ENCODE measurements around the gene HSD17B4. TPM values are rescaled to one million over a fixed set of nuclear protein-coding genes. Genes with fewer than 3 reads are reported as not detected.
"Not testable (repeated sequence)": the region's sequence is repeated elsewhere in the genome, so short reads cannot be mapped to it uniquely, and the experiment has no call there.

The HSD17B4 gene
- total RNA-seq, 2 donors from 2014 or later = 122 to 170 TPM

DNA sequence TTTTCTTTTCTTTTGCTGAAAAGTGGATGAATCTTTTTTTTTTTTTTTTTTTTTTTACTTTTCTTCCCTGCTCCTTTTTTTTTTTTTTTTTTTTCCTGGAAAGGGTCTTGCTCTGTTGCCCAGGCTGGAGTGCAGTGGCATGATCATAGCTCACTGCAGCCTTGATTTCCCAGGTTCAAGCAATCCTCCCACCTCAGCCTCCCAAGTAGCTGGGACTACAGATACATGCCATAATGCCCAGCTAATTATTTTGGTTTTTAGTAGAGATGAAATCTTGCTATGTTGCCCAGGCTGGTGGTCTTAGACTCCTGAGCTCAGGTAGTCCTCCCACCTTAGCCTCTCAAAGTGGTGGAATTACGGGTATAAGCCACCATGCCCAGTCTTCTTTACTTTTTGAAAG lies 20.9 kb downstream of the HSD17B4 start:
- no peak for DNase-seq (ENCODE audit: low spot score)
- Histone ChIP-seq H3K36me3 (peaks cover 32% of the 10 kb centered on the region), H3K9me3 (peaks cover 0 to 11% of the 10 kb centered on the region in 2 donors), H3K4me1 (no peaks in the 10 kb centered on the region), H3K27me3 (no peaks in the 10 kb centered on the region), H3K27ac (no peak overlapping the region), H3K4me3 (no peak overlapping the region)
- TF ChIP-seq, protein P1, sequence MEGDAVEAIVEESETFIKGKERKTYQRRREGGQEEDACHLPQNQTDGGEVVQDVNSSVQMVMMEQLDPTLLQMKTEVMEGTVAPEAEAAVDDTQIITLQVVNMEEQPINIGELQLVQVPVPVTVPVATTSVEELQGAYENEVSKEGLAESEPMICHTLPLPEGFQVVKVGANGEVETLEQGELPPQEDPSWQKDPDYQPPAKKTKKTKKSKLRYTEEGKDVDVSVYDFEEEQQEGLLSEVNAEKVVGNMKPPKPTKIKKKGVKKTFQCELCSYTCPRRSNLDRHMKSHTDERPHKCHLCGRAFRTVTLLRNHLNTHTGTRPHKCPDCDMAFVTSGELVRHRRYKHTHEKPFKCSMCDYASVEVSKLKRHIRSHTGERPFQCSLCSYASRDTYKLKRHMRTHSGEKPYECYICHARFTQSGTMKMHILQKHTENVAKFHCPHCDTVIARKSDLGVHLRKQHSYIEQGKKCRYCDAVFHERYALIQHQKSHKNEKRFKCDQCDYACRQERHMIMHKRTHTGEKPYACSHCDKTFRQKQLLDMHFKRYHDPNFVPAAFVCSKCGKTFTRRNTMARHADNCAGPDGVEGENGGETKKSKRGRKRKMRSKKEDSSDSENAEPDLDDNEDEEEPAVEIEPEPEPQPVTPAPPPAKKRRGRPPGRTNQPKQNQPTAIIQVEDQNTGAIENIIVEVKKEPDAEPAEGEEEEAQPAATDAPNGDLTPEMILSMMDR (IDR thresholded peaks at IDR 0.05) = no peak

DNA sequence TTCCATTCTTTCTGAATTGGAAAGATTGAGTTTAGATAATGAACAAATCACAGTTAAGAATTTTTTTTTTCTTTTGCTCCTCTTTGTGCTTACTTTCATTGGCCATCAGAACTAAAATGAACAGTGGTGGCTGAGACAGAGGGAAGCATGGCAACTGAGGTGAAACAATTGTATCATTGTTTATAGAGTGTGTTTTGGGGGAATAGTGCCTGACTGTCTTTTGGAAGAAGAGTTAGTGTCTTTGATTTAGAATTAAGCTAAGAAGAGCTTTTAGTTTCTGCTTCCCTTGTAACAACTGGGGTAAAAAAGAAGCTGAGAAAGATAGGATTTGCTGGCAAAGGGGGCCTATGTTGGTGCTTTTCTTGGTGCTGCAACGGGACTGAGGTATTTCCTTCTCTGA lies 24.0 kb downstream of the HSD17B4 start:
- TF ChIP-seq, protein P1 (IDR thresholded peaks at IDR 0.05) = no peak
- H3K27ac ChIP-seq = no peak overlapping the region
- H3K9me3 ChIP-seq = no peaks in the 10 kb centered on the region
- no peaks in the 10 kb centered on the region for H3K4me1 ChIP-seq
- no peaks in the 10 kb centered on the region for H3K27me3 ChIP-seq
- no peak overlapping the region for H3K4me3 ChIP-seq
- peaks cover 44% of the 10 kb centered on the region for H3K36me3 ChIP-seq
- DNase-seq (ENCODE audit: low spot score) = no peak

DNA sequence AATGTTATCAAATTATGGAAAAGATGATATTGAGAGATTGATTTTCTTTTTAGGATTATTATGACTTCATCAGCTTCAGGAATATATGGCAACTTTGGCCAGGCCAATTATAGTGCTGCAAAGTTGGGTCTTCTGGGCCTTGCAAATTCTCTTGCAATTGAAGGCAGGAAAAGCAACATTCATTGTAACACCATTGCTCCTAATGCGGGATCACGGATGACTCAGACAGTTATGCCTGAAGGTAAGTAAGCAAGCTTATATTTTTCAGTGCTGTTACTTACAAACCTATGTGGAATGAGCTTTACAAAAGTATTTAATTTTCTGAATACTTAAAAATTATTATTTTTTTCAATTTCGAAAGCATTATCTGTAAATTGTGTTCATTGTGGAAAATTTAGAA lies 26.5 kb downstream of the HSD17B4 start:
- peaks cover 50% of the 10 kb centered on the region for H3K36me3 ChIP-seq
- H3K9me3 ChIP-seq = no peaks in the 10 kb centered on the region
- TF ChIP-seq, protein P1 (IDR thresholded peaks at IDR 0.05) = no peak

DNA sequence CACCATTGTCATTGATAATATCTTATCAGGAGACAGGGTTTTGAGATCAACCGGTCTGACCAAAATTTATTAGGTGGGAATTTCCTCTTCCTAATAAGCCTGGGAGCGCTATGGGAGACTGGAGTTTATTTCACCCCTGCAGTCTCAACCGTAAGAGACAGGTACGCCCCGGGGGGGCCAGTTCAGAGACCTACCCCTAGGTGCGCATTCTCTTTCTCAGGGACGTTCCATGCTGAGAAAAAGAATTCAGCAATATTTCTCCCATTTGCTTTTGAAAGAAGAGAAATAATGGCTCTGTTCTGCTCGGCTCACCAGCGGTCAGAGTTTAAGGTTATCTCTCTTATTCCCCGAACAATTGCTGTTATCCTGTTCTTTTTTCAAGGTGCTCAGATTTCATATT lies 28.3 kb downstream of the HSD17B4 start:
- H3K27me3 ChIP-seq; H3K4me3 ChIP-seq; H3K4me1 ChIP-seq; H3K9me3 ChIP-seq; DNase-seq (ENCODE audit: low spot score); H3K27ac ChIP-seq: not testable (repeated sequence)
- peaks cover 43% of the 10 kb centered on the region for H3K36me3 ChIP-seq

More for the DNA sequence above, 26.5 kb downstream of the HSD17B4 start:
- no peak for DNase-seq (ENCODE audit: low spot score)
- Histone ChIP-seq H3K27ac (no peak overlapping the region), H3K27me3 (no peaks in the 10 kb centered on the region), H3K4me3 (no peak overlapping the region), H3K4me1 (no peaks in the 10 kb centered on the region)

DNA sequence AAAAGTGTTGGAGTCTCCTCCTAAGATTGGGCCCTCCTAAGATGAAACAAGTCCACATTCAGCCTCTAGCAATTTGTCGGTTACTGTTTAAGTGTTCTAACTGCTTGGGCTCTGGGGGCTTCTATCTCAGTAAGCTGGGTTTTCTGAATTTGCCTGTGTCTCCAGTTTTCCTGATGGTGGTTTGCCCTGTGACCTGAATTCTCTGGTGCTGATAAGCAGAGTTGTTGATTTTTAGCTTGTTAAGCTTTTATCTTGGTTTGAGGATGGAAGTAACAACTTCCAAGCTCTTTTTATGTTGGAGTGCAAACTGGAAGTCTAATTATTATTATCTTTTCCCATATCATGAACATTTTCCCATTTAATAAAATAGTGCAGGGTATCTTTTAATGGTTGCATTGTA lies 30.9 kb downstream of the HSD17B4 start:
- Histone ChIP-seq H3K27ac (no peak overlapping the region), H3K36me3 (peaks cover 22% of the 10 kb centered on the region), H3K4me1 (no peaks in the 10 kb centered on the region), H3K27me3 (no peaks in the 10 kb centered on the region), H3K4me3 (no peak overlapping the region), H3K9me3 (no peaks in the 10 kb centered on the region)
- TF ChIP-seq, protein P1 (IDR thresholded peaks at IDR 0.05) = no peak
- no peak for DNase-seq (ENCODE audit: low spot score)

DNA sequence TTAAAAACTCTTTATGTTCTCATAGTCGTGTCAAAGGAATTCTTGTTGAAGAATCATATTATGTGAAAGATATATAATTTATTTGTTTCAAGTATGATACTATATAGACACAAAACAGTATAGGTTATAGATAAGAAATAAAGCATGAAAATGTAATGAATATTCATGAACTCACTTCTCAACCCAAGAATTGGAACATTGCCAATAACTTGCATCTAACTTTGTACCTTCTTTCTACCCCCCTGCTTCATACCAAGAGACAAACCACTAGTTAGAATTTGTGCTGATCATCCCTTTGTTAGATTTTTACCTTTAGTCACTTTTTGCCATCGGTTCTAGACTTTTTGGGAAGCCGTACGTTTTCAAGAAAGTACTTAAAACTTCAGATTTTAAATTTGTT lies 32.6 kb downstream of the HSD17B4 start:
- Histone ChIP-seq H3K36me3 (peaks cover 21% of the 10 kb centered on the region), H3K27ac (no peak overlapping the region), H3K27me3 (no peaks in the 10 kb centered on the region), H3K4me3 (no peak overlapping the region), H3K9me3 (no peaks in the 10 kb centered on the region), H3K4me1 (no peaks in the 10 kb centered on the region)
- TF ChIP-seq, protein P1 (IDR thresholded peaks at IDR 0.05) = no peak
- no peak for DNase-seq (ENCODE audit: low spot score)
